Effector memory CD8-positive, alpha-beta T cell (primary cell): ENCODE data around the gene KDM2A.

Source experiments
- ATAC-seq: fragments of 150-1000 bp; cut with Tn5 transposase; replicated peaks from 2 replicates; pipeline ENCODE4 v1.10.0; 2021; ENCODE audit warnings: mild to moderate bottlenecking, moderate library complexity
- DNase-seq, 3 experiments: peaks; one replicate each; pipeline ENCODE4 v3.0.0; 2021
- H3K27ac Mint-ChIP-seq, 2 donors: one replicate each; pipeline ENCODE4 v1.8.0; 2022; ENCODE audit warnings: mild to moderate bottlenecking in 2 of 2, mixed read lengths in 2 of 2, moderate library complexity in 2 of 2
- H3K27me3 Mint-ChIP-seq, 2 donors: one replicate each; pipeline ENCODE4 v1.8.0; 2022; ENCODE audit warnings: mixed read lengths in 2 of 2
- H3K36me3 Mint-ChIP-seq: one replicate; pipeline ENCODE4 v1.8.0; 2022; ENCODE audit warnings: mild to moderate bottlenecking, moderate library complexity, mixed read lengths; ENCODE audit not compliant: insufficient read depth
- H3K4me1 Mint-ChIP-seq, 2 donors: one replicate each; pipeline ENCODE4 v1.8.0; 2022; ENCODE audit warnings: low read depth in 2 of 2, mixed read lengths in 2 of 2
- H3K4me3 Mint-ChIP-seq, 2 donors: one replicate each; pipeline ENCODE4 v1.8.0; 2022; ENCODE audit warnings: mild to moderate bottlenecking in 2 of 2, mixed read lengths in 2 of 2, moderate library complexity in 2 of 2
- H3K9me3 Mint-ChIP-seq, 2 donors: one replicate each; pipeline ENCODE4 v1.8.0; 2022; ENCODE audit warnings: mixed read lengths in 2 of 2

The KDM2A gene

GRCh38 chr11:67099831-67100324 is 19.2 kb upstream of the KDM2A start:
- no peak for DNase-seq
- no peaks in the 10 kb centered on the region for H3K9me3 Mint-ChIP-seq
- no peaks in the 10 kb centered on the region for H3K27me3 Mint-ChIP-seq
- ATAC-seq = no peak
- H3K4me3 Mint-ChIP-seq = no peak overlapping the region
- H3K4me1 Mint-ChIP-seq = peaks cover 6 to 11% of the 10 kb centered on the region in 2 donors
- no peaks in the 10 kb centered on the region for H3K36me3 Mint-ChIP-seq
- H3K27ac Mint-ChIP-seq = peak overlapping the region; percentile 44 to 76

GRCh38 chr11:67102664-67103063 is 16.4 kb upstream of the KDM2A start:
- ATAC-seq (no peak), DNase-seq (no peak)
- Mint-ChIP-seq H3K27ac (peak overlapping the region in 1 of 2 donors; percentile 9), H3K27me3 (no peaks in the 10 kb centered on the region), H3K36me3 (no peaks in the 10 kb centered on the region), H3K9me3 (no peaks in the 10 kb centered on the region), H3K4me1 (peaks cover 6 to 7% of the 10 kb centered on the region in 2 donors), H3K4me3 (no peak overlapping the region)

GRCh38 chr11:67105964-67106363 is 13.1 kb upstream of the KDM2A start:
- Mint-ChIP-seq H3K27me3 (no peaks in the 10 kb centered on the region), H3K4me3 (no peak overlapping the region), H3K4me1 (peaks cover 5 to 7% of the 10 kb centered on the region in 2 donors), H3K9me3 (no peaks in the 10 kb centered on the region), H3K36me3 (no peaks in the 10 kb centered on the region), H3K27ac (no peak overlapping the region)
- DNase-seq (no peak), ATAC-seq (no peak)

GRCh38 chr11:67111261-67111660 is 7.8 kb upstream of the KDM2A start:
- no peak for DNase-seq
- no peak for ATAC-seq
- H3K27me3 Mint-ChIP-seq = no peaks in the 10 kb centered on the region
- no peaks in the 10 kb centered on the region for H3K9me3 Mint-ChIP-seq
- no peak overlapping the region for H3K4me3 Mint-ChIP-seq
- peaks cover 6 to 8% of the 10 kb centered on the region in 2 donors for H3K4me1 Mint-ChIP-seq
- H3K27ac Mint-ChIP-seq = no peak overlapping the region
- no peaks in the 10 kb centered on the region for H3K36me3 Mint-ChIP-seq

GRCh38 chr11:67113231-67113721 is 5.8 kb upstream of the KDM2A start:
- peak; percentile 14 to 47 (median 19) for DNase-seq
- peaks cover 10 to 12% of the 10 kb centered on the region in 2 donors for H3K4me1 Mint-ChIP-seq
- peak overlapping the region; percentile 64 to 69 for H3K4me3 Mint-ChIP-seq
- peak overlapping the region; percentile 63 to 87 for H3K27ac Mint-ChIP-seq
- no peaks in the 10 kb centered on the region for H3K9me3 Mint-ChIP-seq
- H3K36me3 Mint-ChIP-seq = no peaks in the 10 kb centered on the region
- peak; percentile 68 for ATAC-seq
- no peaks in the 10 kb centered on the region for H3K27me3 Mint-ChIP-seq

- H3K4me3 Mint-ChIP-seq = no peak overlapping the region
- no peak for DNase-seq
- H3K27me3 Mint-ChIP-seq = no peaks in the 10 kb centered on the region
- H3K9me3 Mint-ChIP-seq = no peaks in the 10 kb centered on the region
- H3K27ac Mint-ChIP-seq = peak overlapping the region in 1 of 2 donors; percentile 30
- H3K4me1 Mint-ChIP-seq = peaks cover 10 to 12% of the 10 kb centered on the region in 2 donors
- no peak for ATAC-seq
- peaks cover 4% of the 10 kb centered on the region for H3K36me3 Mint-ChIP-seq
These were observed 4.7 kb upstream of the KDM2A start for GRCh38 chr11:67114275-67114896.

- DNase-seq (no peak), ATAC-seq (no peak)
- Mint-ChIP-seq H3K4me3 (no peak overlapping the region), H3K36me3 (peaks cover 14% of the 10 kb centered on the region), H3K9me3 (no peaks in the 10 kb centered on the region), H3K27ac (no peak overlapping the region), H3K4me1 (peaks cover 21 to 32% of the 10 kb centered on the region in 2 donors), H3K27me3 (no peaks in the 10 kb centered on the region)
These were observed 2.3 kb upstream of the KDM2A start for GRCh38 chr11:67116758-67117105.

- Mint-ChIP-seq H3K9me3 (no peaks in the 10 kb centered on the region), H3K36me3 (peaks cover 14% of the 10 kb centered on the region)
These were observed 1.9 kb upstream of the KDM2A start for GRCh38 chr11:67117176-67117575.

GRCh38 chr11:67117672-67118180 is 1.3 kb upstream of the KDM2A start:
- Mint-ChIP-seq H3K27me3 (no peaks in the 10 kb centered on the region), H3K4me3 (peak overlapping the region; percentile 67 to 99), H3K36me3 (peaks cover 15% of the 10 kb centered on the region), H3K4me1 (peaks cover 24 to 36% of the 10 kb centered on the region in 2 donors), H3K27ac (peak overlapping the region; percentile 76 to 77), H3K9me3 (no peaks in the 10 kb centered on the region)
- peak; percentile 30 to 39 (median 35) for DNase-seq
- ATAC-seq = peak; percentile 6

More at GRCh38 chr11:67117176-67117575, 1.9 kb upstream of the KDM2A start:
- ATAC-seq (no peak), DNase-seq (no peak)
- no peaks in the 10 kb centered on the region for H3K27me3 Mint-ChIP-seq
- peaks cover 23 to 36% of the 10 kb centered on the region in 2 donors for H3K4me1 Mint-ChIP-seq
- peak overlapping the region; percentile 67 to 70 for H3K4me3 Mint-ChIP-seq
- peak overlapping the region; percentile 76 to 77 for H3K27ac Mint-ChIP-seq

GRCh38 chr11:67118181-67118766 is 789 bp upstream of the KDM2A start:
- no peaks in the 10 kb centered on the region for H3K27me3 Mint-ChIP-seq
- peaks cover 21% of the 10 kb centered on the region for H3K36me3 Mint-ChIP-seq
- ATAC-seq (peak; percentile 14), DNase-seq (peak; percentile 36 to 46 (median 39))
- H3K27ac Mint-ChIP-seq = peak overlapping the region in 1 of 2 donors; percentile 98
- H3K4me3 Mint-ChIP-seq = peak overlapping the region; percentile 81 to 99
- H3K9me3 Mint-ChIP-seq = no peaks in the 10 kb centered on the region
- peaks cover 24 to 31% of the 10 kb centered on the region in 2 donors for H3K4me1 Mint-ChIP-seq

- peak overlapping the region; percentile 98 for H3K27ac Mint-ChIP-seq
- H3K9me3 Mint-ChIP-seq = no peaks in the 10 kb centered on the region
- no peak for ATAC-seq
- H3K4me3 Mint-ChIP-seq = peak overlapping the region; percentile 99
- H3K27me3 Mint-ChIP-seq = no peaks in the 10 kb centered on the region
- DNase-seq = peak; percentile 9 to 22 (median 13)
- H3K36me3 Mint-ChIP-seq = peaks cover 36% of the 10 kb centered on the region
- peaks cover 20 to 27% of the 10 kb centered on the region in 2 donors for H3K4me1 Mint-ChIP-seq
These were observed 725 bp downstream of the KDM2A start for GRCh38 chr11:67119585-67120391.

GRCh38 chr11:67120456-67120855 is 1.4 kb downstream of the KDM2A start:
- Mint-ChIP-seq H3K4me1 (peaks cover 22 to 27% of the 10 kb centered on the region in 2 donors), H3K9me3 (no peaks in the 10 kb centered on the region), H3K4me3 (peak overlapping the region; percentile 99), H3K27ac (peak overlapping the region; percentile 98), H3K36me3 (peaks cover 43% of the 10 kb centered on the region), H3K27me3 (no peaks in the 10 kb centered on the region)
- ATAC-seq (no peak), DNase-seq (no peak)
